Transverse colon (tissue), 4 donors: Measurements from ENCODE around the gene CCNE1. TPM values are rescaled to one million over a fixed set of nuclear protein-coding genes. Genes with fewer than 3 reads are reported as not detected.

Source experiments
- DNase-seq: peaks from one replicate; pipeline ENCODE4 v3.0.0-alpha.2; 2019
- H3K27ac ChIP-seq, 4 donors: fragments of 200-600 bp; sonication (generic); 2 replicates each; pipeline ENCODE4 v1.5.1; 2016 to 2018; ENCODE audit warnings: inconsistent platforms in 4 of 4
- H3K27me3 ChIP-seq: fragments of 200-600 bp; sonication (generic); 2 replicates; pipeline ENCODE4 v1.5.1; 2017; ENCODE audit warnings: inconsistent platforms
- H3K36me3 ChIP-seq, 4 donors: fragments of 200-600 bp; sonication (generic); 2 replicates each; pipeline ENCODE4 v1.5.1; 2017 to 2019; ENCODE audit warnings: inconsistent platforms in 4 of 4
- H3K4me1 ChIP-seq, 4 donors: fragments of 200-600 bp; sonication (generic); 2 replicates each; pipeline ENCODE4 v1.5.1; 2017 to 2020; ENCODE audit warnings: inconsistent platforms in 4 of 4
- H3K4me3 ChIP-seq, 4 donors: fragments of 200-600 bp; sonication (generic); 1 replicate in 1 of 4; 2 replicates in 3 of 4; pipeline versions ENCODE4 v1.5.1 to v1.6.1; 2017 to 2019; ENCODE audit warnings: inconsistent platforms in 4 of 4
- H3K9me3 ChIP-seq, 2 donors: fragments of 200-600 bp; sonication (generic); 2 replicates each; pipeline ENCODE4 v1.5.1; 2017 to 2019; ENCODE audit warnings: inconsistent platforms in 2 of 2
- CTCF ChIP-seq, 5 experiments: fragments of 200-600 bp in 3 of 5; fragments of 450-650 bp in 2 of 5; sonication (generic) in 3 of 5; IDR thresholded peaks; 1 replicate in 2 of 5; 2 replicates in 3 of 5; pipeline ENCODE4 v1.5.1; 2016 to 2017; ENCODE audit warnings: antibody characterized with exemption in 5 of 5, inconsistent platforms in 3 of 5, mild to moderate bottlenecking in 2 of 5, moderate library complexity in 1 of 5
- EP300 ChIP-seq: sonication (generic); formaldehyde crosslinking; IDR thresholded peaks from one replicate; pipeline ENCODE4 v1.6.1; 2017; ENCODE audit warnings: antibody characterized with exemption, low read depth
- POLR2A ChIP-seq: fragments of 450-650 bp; IDR thresholded peaks from one replicate; pipeline ENCODE4 v1.6.1; 2016; ENCODE audit warnings: antibody characterized with exemption, mild to moderate bottlenecking, moderate library complexity
- POLR2AphosphoS5 ChIP-seq, 3 donors: sonication (generic); formaldehyde crosslinking; IDR thresholded peaks; one replicate each; pipeline ENCODE4 v1.6.1; 2016; ENCODE audit warnings: antibody characterized with exemption in 3 of 3
- WGBS, 2 donors: methylation state at CpG; one replicate each; pipeline ENCODE4 v1.1.5; 2018; ENCODE audit warnings: low coverage in 1 of 2; 5-methylcytosine and 5-hydroxymethylcytosine counted together
- in situ Hi-C, 4 donors: fragments of 200-750 bp; cut with MboI; loops; one replicate each; pipeline versions ENCODE4 v1.15.0 to v1.15.1; 2017; ENCODE audit warnings: low sequenced_read_pairs in 3 of 4, low pct_ligation_motif_present in 1 of 4, low pct_unique_long_range_greater_than_20kb in 1 of 4
- intact Hi-C: fragments of 100-400 bp; cut with DNase I; formaldehyde crosslinking; loops from one replicate; pipeline ENCODE4 v1.15.1; 2023; ENCODE audit warnings: low total_unique reads
- total RNA-seq, 4 donors: library from RNA; depleted of rRNA; stranded (reverse); fragments of >200 nt; gene quantifications; one replicate each; pipeline ENCODE4 v1.1.0, GENCODE V29; 2016

The CCNE1 gene
- total RNA-seq, 4 donors from 2014 or later = 1.7 to 30.3 (median 5.8) TPM

DNA sequence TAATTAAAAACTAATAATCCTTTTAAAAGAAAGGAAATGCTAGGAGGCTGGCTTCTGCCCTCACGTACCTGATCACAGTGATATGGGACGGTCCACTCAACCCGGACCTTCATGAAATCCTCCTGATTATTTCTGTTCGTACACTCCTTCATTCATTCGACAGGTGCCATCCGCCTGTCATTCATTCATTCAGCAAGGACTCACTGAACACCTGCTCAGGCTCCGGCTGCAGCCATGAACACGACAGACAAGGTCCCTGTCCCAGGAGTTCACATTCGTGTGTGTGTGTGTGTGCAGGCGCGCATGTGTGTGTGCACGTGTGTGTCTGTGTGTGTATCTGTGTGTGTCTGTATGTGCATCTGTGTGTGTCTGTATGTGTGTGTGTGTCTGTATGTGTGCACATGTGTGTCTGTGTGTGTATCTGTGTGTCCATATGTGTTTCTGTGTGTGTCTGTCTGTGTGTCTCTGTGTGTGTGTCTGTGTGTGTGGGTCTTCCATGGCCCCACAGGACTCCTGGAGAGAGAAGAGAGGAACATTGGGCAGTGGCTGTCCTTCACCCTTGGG, 28.1 kb upstream of the CCNE1 start:
- intact Hi-C loops = no loop called here
- DNase-seq = no peak
- in situ Hi-C loops = no loop called here
- Histone ChIP-seq H3K27ac (no peak overlapping the region), H3K9me3 (no peaks in the 10 kb centered on the region), H3K4me1 (no peaks in the 10 kb centered on the region), H3K4me3 (no peak overlapping the region), H3K27me3 (no peaks in the 10 kb centered on the region), H3K36me3 (no peaks in the 10 kb centered on the region)
- TF ChIP-seq POLR2A (no peak), CTCF (IDR thresholded peaks at IDR 0.05) (no peak), EP300 (no peak), POLR2AphosphoS5 (IDR thresholded peaks at IDR 0.05) (no peak)
- WGBS, 2 donors = 85 to 97% methylated on average over 6 to 12 of the region's 12 CpGs

DNA sequence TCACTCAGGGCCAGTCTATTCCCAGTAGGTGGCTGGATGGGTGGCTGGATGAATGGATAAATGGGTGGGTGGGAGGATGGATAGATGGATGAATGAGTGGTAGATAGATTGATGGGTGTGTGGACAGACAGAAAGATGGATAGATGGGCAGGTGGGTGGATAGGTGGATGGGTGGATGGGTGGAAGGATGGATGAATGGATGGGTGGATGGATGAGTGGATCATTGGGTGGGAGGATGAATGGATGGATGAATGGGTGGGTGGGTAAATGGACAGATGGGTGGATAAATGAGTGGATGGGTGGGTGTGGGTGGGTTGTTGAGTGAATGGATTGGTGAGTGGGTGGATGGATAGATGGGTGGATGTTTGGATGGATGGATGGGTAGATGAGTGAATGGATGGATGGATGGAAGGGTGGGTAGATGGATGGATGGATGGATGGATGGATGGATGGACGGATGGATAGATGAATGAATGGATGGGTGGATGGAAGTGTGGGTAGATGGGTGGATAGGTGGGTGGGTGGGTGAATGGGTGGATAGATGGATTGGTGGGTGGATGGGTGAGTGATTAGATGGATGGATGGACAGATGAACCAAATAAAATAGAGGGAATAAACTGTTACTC, 27.1 kb upstream of the CCNE1 start:
- Histone ChIP-seq H3K27me3 (no peaks in the 10 kb centered on the region), H3K9me3 (no peaks in the 10 kb centered on the region), H3K27ac (no peak overlapping the region), H3K36me3 (no peaks in the 10 kb centered on the region), H3K4me1 (no peaks in the 10 kb centered on the region), H3K4me3 (no peak overlapping the region)
- TF ChIP-seq CTCF (IDR thresholded peaks at IDR 0.05) = no peak
- no peak for TF ChIP-seq POLR2A
- TF ChIP-seq POLR2AphosphoS5 (IDR thresholded peaks at IDR 0.05) = no peak
- no peak for TF ChIP-seq EP300
- DNase-seq = no peak
- 67 to 82% methylated on average over 1 of the region's 1 CpG for WGBS, 2 donors
- in situ Hi-C loops (no loop called here), intact Hi-C loops (no loop called here)

DNA sequence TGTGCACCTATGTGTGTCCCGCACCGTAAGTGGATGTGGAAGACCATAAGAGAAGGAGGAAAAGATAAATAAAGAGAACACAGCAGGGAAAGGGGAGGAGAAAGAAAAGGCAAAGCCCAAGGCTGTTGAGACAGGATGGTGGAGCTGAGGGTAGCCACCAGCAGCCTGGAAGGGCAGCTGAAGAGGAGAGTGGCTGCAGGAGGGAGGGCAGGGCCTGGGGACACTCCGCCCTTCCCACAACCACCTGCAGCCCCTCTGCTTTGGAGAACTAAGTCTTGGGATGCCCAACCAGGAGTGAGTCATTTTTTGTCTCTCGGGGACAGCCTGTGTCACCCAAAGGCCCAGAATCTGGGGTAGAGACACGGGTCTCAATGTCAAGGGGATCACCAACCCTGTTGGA, 26.4 kb upstream of the CCNE1 start:
- H3K9me3 ChIP-seq = no peaks in the 10 kb centered on the region
- no peak overlapping the region for H3K27ac ChIP-seq
- no peaks in the 10 kb centered on the region for H3K27me3 ChIP-seq
- no peak for TF ChIP-seq EP300
- TF ChIP-seq POLR2AphosphoS5 (IDR thresholded peaks at IDR 0.05) = no peak
- TF ChIP-seq CTCF (IDR thresholded peaks at IDR 0.05) = no peak
- no peak for TF ChIP-seq POLR2A
- H3K4me1 ChIP-seq = no peaks in the 10 kb centered on the region
- 88 to 100% methylated on average over 2 to 5 of the region's 5 CpGs for WGBS, 2 donors
- H3K36me3 ChIP-seq = no peaks in the 10 kb centered on the region
- no peak for DNase-seq
- in situ Hi-C loops (no loop called here), intact Hi-C loops (no loop called here)
- H3K4me3 ChIP-seq = no peak overlapping the region

DNA sequence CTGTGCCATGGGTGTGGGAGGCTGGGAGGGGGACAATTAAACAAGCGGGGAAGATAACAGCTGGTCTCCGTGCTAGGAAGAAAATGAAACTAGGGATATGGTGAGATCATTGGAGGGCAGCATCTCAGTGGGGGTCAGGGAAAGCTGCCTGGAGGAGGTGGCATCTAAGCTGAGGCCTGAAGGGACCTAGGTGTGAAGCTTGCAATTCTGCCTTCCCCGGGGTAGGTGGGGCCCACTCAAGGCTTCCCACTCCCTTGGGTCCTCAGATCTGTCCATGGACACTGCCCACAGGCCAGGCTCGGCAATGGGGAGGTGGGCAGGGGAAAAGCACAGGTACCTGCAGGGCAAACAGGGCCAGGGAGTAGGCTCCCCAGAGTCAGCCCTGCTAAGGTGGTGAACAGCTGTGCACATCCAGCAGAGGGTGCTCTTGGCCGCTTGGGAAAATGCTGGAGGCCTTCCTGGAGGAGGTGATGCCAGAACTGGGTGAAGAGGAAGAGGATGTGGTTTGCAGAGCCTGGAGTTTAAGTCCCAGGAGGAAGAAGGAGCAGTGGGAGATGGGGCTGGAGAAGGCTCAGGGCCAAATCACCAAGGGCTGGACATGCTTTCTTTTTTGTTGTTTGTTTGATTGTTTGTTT, 25.7 kb upstream of the CCNE1 start:
- no peaks in the 10 kb centered on the region for H3K36me3 ChIP-seq
- no peak for DNase-seq
- H3K9me3 ChIP-seq = no peaks in the 10 kb centered on the region
- intact Hi-C loops (no loop called here), in situ Hi-C loops (no loop called here)
- no peak overlapping the region for H3K4me3 ChIP-seq
- no peaks in the 10 kb centered on the region for H3K27me3 ChIP-seq
- no peak for TF ChIP-seq POLR2AphosphoS5 (IDR thresholded peaks at IDR 0.05)
- no peak for TF ChIP-seq POLR2A
- TF ChIP-seq CTCF (IDR thresholded peaks at IDR 0.05) = no peak
- no peak for TF ChIP-seq EP300
- no peaks in the 10 kb centered on the region for H3K4me1 ChIP-seq
- WGBS, 2 donors = 43 to 63% methylated on average over 2 to 5 of the region's 5 CpGs
- H3K27ac ChIP-seq = no peak overlapping the region
